Glutamatergic neuron (in vitro differentiated cells): ENCODE data around the gene ADCY4. TPM values are rescaled to one million over a fixed set of nuclear protein-coding genes. Genes with fewer than 3 reads are reported as not detected.

ENCODE experiments used
- DNase-seq: peaks from one replicate; pipeline ENCODE4 v3.0.0; 2022
- H3K27ac Mint-ChIP-seq: one replicate; pipeline ENCODE4 v1.8.0; 2020; ENCODE audit warnings: mild to moderate bottlenecking, mixed read lengths, inconsistent platforms; ENCODE audit not compliant: unreplicated experiment
- H3K27me3 Mint-ChIP-seq: one replicate; pipeline ENCODE4 v1.8.0; 2020; ENCODE audit warnings: mild to moderate bottlenecking, moderate library complexity, mixed read lengths, inconsistent platforms; ENCODE audit not compliant: unreplicated experiment
- H3K36me3 Mint-ChIP-seq: one replicate; pipeline ENCODE4 v1.8.0; 2020; ENCODE audit warnings: mild to moderate bottlenecking, mixed read lengths, inconsistent platforms; ENCODE audit not compliant: unreplicated experiment
- H3K4me1 Mint-ChIP-seq: one replicate; pipeline ENCODE4 v1.8.0; 2020; ENCODE audit warnings: mild to moderate bottlenecking, low read depth, mixed read lengths, inconsistent platforms; ENCODE audit not compliant: unreplicated experiment
- H3K4me3 Mint-ChIP-seq: one replicate; pipeline ENCODE4 v1.8.0; 2020; ENCODE audit warnings: mild to moderate bottlenecking, mixed read lengths, inconsistent platforms; ENCODE audit not compliant: unreplicated experiment
- H3K9me3 Mint-ChIP-seq: one replicate; pipeline ENCODE4 v1.8.0; 2020; ENCODE audit warnings: mild to moderate bottlenecking, moderate library complexity, mixed read lengths, inconsistent platforms; ENCODE audit not compliant: unreplicated experiment
- CTCF ChIP-seq: fragments of 200-600 bp; sonication (generic); IDR thresholded peaks from one replicate; pipeline ENCODE4 v1.5.0; 2021; ENCODE audit not compliant: partially characterized antibody, unreplicated experiment
- total RNA-seq: library from RNA; stranded (reverse); fragmentation: NEBNext Ultra II Directional; extraction: Animal tissue kit (Norgen Biotek cat#: 25700); gene quantifications from one replicate; pipeline ENCODE4 v1.2.1, GENCODE V29; 2021; ENCODE audit not compliant: unreplicated experiment

Gene ADCY4
- total RNA-seq, 1 donor from 2014 or later = not detected

- no peaks in the 10 kb centered on the region for H3K4me1 Mint-ChIP-seq
- H3K27me3 Mint-ChIP-seq = peaks cover 3% of the 10 kb centered on the region
- DNase-seq = no peak
- H3K9me3 Mint-ChIP-seq = peaks cover 4% of the 10 kb centered on the region
- no peak overlapping the region for H3K27ac Mint-ChIP-seq
- no peak overlapping the region for H3K4me3 Mint-ChIP-seq
- H3K36me3 Mint-ChIP-seq = no peaks in the 10 kb centered on the region
- no peak for TF ChIP-seq CTCF
Measured at GRCh38 chr14:24279301-24280186, 55.3 kb downstream of the ADCY4 start.

GRCh38 chr14:24278424-24278823, 56.4 kb downstream of the ADCY4 start:
- no peak for DNase-seq
- Mint-ChIP-seq H3K9me3 (peaks cover 3% of the 10 kb centered on the region), H3K27ac (no peak overlapping the region), H3K4me1 (no peaks in the 10 kb centered on the region), H3K36me3 (no peaks in the 10 kb centered on the region), H3K27me3 (peaks cover 3% of the 10 kb centered on the region), H3K4me3 (no peak overlapping the region)
- no peak for TF ChIP-seq CTCF

- Mint-ChIP-seq H3K4me3 (no peak overlapping the region), H3K36me3 (no peaks in the 10 kb centered on the region)
- no peak for TF ChIP-seq CTCF
Measured at GRCh38 chr14:24277606-24278321, 57.1 kb downstream of the ADCY4 start.

GRCh38 chr14:24277071-24277470, 57.8 kb downstream of the ADCY4 start:
- DNase-seq = no peak
- TF ChIP-seq CTCF = no peak
- H3K4me1 Mint-ChIP-seq = no peaks in the 10 kb centered on the region
- peak overlapping the region; percentile 9 for H3K27ac Mint-ChIP-seq
- peaks cover 5% of the 10 kb centered on the region for H3K9me3 Mint-ChIP-seq
- no peak overlapping the region for H3K4me3 Mint-ChIP-seq
- no peaks in the 10 kb centered on the region for H3K36me3 Mint-ChIP-seq
- H3K27me3 Mint-ChIP-seq = peaks cover 3% of the 10 kb centered on the region

More at GRCh38 chr14:24277606-24278321, 57.1 kb downstream of the ADCY4 start:
- Mint-ChIP-seq H3K27ac (no peak overlapping the region), H3K4me1 (no peaks in the 10 kb centered on the region), H3K27me3 (peaks cover 3% of the 10 kb centered on the region), H3K9me3 (peaks cover 3% of the 10 kb centered on the region)
- DNase-seq = no peak

- TF ChIP-seq CTCF = no peak
- Mint-ChIP-seq H3K4me1 (peaks cover 4% of the 10 kb centered on the region), H3K9me3 (peaks cover 2% of the 10 kb centered on the region), H3K36me3 (peaks cover 4% of the 10 kb centered on the region), H3K27ac (no peak overlapping the region), H3K27me3 (peaks cover 11% of the 10 kb centered on the region), H3K4me3 (no peak overlapping the region)
- DNase-seq = no peak
Measured at GRCh38 chr14:24274101-24274543, 60.7 kb downstream of the ADCY4 start.
